Nephron (organoid): ENCODE results near the gene FOXO3.

Source experiments
- H3K27ac Mint-ChIP-seq, 3 experiments: 2 replicates each; pipeline ENCODE4 v1.8.0; 2020; ENCODE audit warnings: mixed read lengths in 3 of 3, mild to moderate bottlenecking in 2 of 3, moderate library complexity in 1 of 3
- H3K27me3 Mint-ChIP-seq: 2 replicates; pipeline ENCODE4 v1.8.0; 2021; ENCODE audit warnings: low read depth, mild to moderate bottlenecking, moderate library complexity, mixed read lengths
- H3K36me3 Mint-ChIP-seq: 2 replicates; pipeline ENCODE4 v1.8.0; 2020; ENCODE audit warnings: low read depth, mixed read lengths
- H3K4me1 Mint-ChIP-seq: 2 replicates; pipeline ENCODE4 v1.8.0; 2020; ENCODE audit warnings: mixed read lengths
- H3K4me3 Mint-ChIP-seq, 3 experiments: 2 replicates each; pipeline ENCODE4 v1.8.0; 2020; ENCODE audit warnings: mild to moderate bottlenecking in 3 of 3, mixed read lengths in 3 of 3, moderate library complexity in 2 of 3
- H3K9me3 Mint-ChIP-seq: 2 replicates; pipeline ENCODE4 v1.8.0; 2020; ENCODE audit warnings: mixed read lengths
- TF ChIP-seq, protein P1 (sequence below), 3 experiments: fragments of 200-600 bp; sonication (generic); IDR thresholded peaks; one replicate each; pipeline ENCODE4 v1.5.0; 2021; ENCODE audit warnings: antibody characterized with exemption in 3 of 3; ENCODE audit not compliant: unreplicated experiment in 3 of 3

The FOXO3 gene

DNA sequence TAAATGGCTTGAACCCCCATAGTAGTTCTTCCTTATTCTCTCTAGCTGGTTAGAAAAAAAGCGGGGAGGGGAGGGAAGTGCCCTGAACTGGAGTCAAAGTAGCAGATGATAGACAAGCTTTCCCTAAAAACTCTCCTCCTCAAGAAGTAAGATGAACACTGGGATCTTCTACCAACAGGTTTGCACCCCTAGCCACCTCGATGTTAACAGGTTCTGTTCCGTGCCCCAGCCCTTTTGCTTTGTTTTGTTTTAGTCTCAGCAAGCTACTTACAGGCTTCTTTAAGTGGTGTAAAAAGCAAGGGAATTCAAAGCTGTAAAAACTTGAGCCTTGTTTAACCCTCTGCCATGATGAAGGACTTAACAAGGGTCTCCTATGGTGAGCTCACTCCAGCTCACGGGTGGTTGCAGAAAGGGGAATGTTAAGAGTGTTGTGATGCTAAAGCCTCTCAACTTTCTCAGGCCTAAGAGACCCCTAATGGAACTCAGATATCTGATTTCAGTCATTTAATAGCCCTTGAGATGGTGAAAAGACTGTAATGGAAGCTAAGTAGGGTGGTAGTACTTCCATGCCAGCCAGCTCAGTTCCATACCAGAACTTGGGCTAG is 106.0 kb downstream of the FOXO3 start:
- TF ChIP-seq, protein P1, sequence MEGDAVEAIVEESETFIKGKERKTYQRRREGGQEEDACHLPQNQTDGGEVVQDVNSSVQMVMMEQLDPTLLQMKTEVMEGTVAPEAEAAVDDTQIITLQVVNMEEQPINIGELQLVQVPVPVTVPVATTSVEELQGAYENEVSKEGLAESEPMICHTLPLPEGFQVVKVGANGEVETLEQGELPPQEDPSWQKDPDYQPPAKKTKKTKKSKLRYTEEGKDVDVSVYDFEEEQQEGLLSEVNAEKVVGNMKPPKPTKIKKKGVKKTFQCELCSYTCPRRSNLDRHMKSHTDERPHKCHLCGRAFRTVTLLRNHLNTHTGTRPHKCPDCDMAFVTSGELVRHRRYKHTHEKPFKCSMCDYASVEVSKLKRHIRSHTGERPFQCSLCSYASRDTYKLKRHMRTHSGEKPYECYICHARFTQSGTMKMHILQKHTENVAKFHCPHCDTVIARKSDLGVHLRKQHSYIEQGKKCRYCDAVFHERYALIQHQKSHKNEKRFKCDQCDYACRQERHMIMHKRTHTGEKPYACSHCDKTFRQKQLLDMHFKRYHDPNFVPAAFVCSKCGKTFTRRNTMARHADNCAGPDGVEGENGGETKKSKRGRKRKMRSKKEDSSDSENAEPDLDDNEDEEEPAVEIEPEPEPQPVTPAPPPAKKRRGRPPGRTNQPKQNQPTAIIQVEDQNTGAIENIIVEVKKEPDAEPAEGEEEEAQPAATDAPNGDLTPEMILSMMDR (IDR thresholded peaks at IDR 0.05; ENCODE audit: unreplicated experiment in 3 of 3) = no peak
- Mint-ChIP-seq H3K36me3 (peaks cover 39% of the 10 kb centered on the region), H3K27me3 (peaks cover 5% of the 10 kb centered on the region), H3K4me3 (no peak overlapping the region), H3K9me3 (no peaks in the 10 kb centered on the region), H3K27ac (peak overlapping the region; percentile 62 to 87 (median 65)), H3K4me1 (peaks cover 53% of the 10 kb centered on the region)

- TF ChIP-seq, protein P1 (IDR thresholded peaks at IDR 0.05; ENCODE audit: unreplicated experiment in 3 of 3) = no peak
- peak overlapping the region in 1 of 3 experiments; percentile 10 for H3K4me3 Mint-ChIP-seq
- H3K36me3 Mint-ChIP-seq = peaks cover 33% of the 10 kb centered on the region
- peaks cover 5% of the 10 kb centered on the region for H3K27me3 Mint-ChIP-seq
- H3K27ac Mint-ChIP-seq = peak overlapping the region; percentile 62 to 87 (median 65)
- no peaks in the 10 kb centered on the region for H3K9me3 Mint-ChIP-seq
- peaks cover 45% of the 10 kb centered on the region for H3K4me1 Mint-ChIP-seq
Measured at GRCh38 chr6:108667993-108668392, 107.3 kb downstream of the FOXO3 start.

DNA sequence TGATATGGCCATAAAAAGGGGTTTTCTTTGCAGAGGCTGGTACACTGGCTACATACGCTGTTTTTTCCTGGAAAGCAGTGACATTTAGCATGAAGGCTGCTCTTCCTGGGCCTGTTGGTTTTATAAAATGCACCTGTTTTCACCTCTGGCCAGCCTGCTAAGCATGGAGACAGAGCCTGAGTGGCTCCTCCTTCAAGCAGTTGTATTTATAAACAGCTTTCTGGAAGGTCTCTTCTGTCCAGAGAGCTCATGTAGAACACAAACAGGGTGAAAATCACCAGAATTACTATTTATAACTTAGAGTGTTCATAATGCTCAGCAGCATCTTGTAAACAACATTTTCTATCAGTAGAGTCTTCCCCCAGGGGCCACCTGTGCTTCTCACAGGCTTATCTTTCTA is 109.0 kb downstream of the FOXO3 start:
- Mint-ChIP-seq H3K36me3 (peaks cover 22% of the 10 kb centered on the region), H3K4me3 (no peak overlapping the region), H3K27ac (no peak overlapping the region), H3K9me3 (no peaks in the 10 kb centered on the region), H3K4me1 (peaks cover 58% of the 10 kb centered on the region), H3K27me3 (peaks cover 5% of the 10 kb centered on the region)
- TF ChIP-seq, protein P1 (IDR thresholded peaks at IDR 0.05; ENCODE audit: unreplicated experiment in 3 of 3) = no peak

- Mint-ChIP-seq H3K9me3 (no peaks in the 10 kb centered on the region), H3K27ac (no peak overlapping the region), H3K4me1 (peaks cover 59% of the 10 kb centered on the region), H3K36me3 (peaks cover 10% of the 10 kb centered on the region), H3K4me3 (no peak overlapping the region), H3K27me3 (peaks cover 5% of the 10 kb centered on the region)
- TF ChIP-seq, protein P1 (IDR thresholded peaks at IDR 0.05; ENCODE audit: unreplicated experiment in 3 of 3) = no peak
Measured at GRCh38 chr6:108671175-108671574, 110.5 kb downstream of the FOXO3 start.

DNA sequence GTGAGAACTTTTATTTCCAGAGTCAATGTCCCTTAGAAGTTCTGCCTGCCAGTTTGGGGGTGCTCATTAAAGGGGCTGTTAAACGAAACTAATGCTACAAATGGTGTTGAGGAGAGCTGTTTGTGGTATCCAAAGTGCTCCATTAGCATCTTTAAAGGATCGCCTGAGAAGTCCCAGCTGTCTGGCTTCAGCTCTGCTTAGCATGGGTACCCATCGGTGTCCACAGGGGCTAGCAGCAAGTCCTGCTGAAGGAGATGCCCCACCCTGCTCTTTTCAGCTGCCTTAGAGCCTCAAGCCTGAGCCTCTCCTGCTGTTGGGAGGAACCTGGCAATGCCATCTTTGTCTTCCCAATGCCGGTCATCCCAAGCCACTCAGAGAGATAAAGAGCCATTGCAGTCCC is 111.1 kb downstream of the FOXO3 start:
- Mint-ChIP-seq H3K36me3 (peaks cover 7% of the 10 kb centered on the region), H3K27me3 (peaks cover 5% of the 10 kb centered on the region), H3K9me3 (no peaks in the 10 kb centered on the region), H3K4me3 (no peak overlapping the region), H3K27ac (no peak overlapping the region), H3K4me1 (peaks cover 61% of the 10 kb centered on the region)
- TF ChIP-seq, protein P1 (IDR thresholded peaks at IDR 0.05; ENCODE audit: unreplicated experiment in 3 of 3) = no peak

DNA sequence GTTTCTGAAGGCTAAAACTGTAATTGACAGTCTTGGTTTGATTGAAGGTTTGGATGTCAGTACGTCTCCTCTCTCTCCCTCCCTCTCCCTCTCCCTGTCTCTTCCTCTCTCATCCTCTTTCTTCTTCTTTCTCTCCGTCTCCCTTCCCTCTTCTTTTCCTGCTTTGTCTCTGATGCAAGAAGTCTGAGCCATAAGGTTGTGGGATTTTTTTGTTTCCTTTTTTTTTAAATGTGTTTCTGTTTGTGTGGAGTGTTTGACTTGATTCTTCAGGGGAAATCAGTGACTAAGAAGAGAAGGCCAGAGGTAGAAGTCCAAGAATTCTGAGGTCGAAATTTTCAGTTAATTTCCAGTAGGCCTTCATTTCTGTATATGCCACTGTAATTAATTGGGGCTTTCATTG is 111.9 kb downstream of the FOXO3 start:
- no peak overlapping the region for H3K27ac Mint-ChIP-seq
- TF ChIP-seq, protein P1 (IDR thresholded peaks at IDR 0.05; ENCODE audit: unreplicated experiment in 3 of 3) = no peak
- H3K4me3 Mint-ChIP-seq = no peak overlapping the region
- H3K27me3 Mint-ChIP-seq = peaks cover 5% of the 10 kb centered on the region
- H3K36me3 Mint-ChIP-seq = peaks cover 6% of the 10 kb centered on the region
- peaks cover 61% of the 10 kb centered on the region for H3K4me1 Mint-ChIP-seq
- H3K9me3 Mint-ChIP-seq = no peaks in the 10 kb centered on the region
